Measurements from ENCODE around the gene WFS1.

WFS1 gene

DNA sequence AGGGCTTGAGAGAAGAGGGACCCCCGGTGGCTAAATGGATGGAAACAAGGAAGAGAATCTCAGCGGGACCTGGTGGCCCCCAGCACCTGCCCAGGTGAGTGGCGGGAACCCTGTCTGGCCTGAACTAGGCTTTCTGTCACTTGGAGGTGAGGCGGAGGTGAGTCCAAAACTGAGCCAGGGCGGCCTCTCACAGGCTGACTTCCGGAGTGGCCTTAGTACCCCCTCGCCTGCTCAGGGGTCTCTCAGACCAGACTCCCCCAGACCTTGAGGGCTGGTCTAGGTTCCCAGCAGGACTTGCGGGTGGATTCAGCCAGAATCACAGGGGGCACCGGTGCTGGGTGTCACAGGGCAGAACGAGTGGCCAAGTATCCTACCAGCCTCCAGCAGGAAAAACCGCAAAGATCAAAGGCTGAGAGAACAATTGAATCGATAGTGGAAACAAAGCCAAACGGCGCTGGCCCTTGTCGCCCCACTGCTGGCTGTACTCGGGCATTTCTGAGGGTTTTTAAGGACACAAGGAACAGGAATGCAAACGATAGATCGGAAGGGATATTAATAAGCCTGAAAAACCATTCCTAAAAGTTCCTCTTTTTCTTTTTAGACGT lies 67.8 kb downstream of the WFS1 start:
- Histone ChIP-seq H3K14ac (ENCODE audit: low read length in 2 of 2) (no peak overlapping the region), H3K23ac (ENCODE audit: low read length in 2 of 2) (no peak overlapping the region), H3K4ac (ENCODE audit: low read depth in 1 of 2, low read length in 2 of 2) (no peak overlapping the region), H3K27ac (ENCODE audit: low read length, poor library complexity, severe bottlenecking) (no peak overlapping the region), H3K9me3 (ENCODE audit: control insufficient read depth, low read length) (peaks cover 8% of the 10 kb centered on the region), H2BK120ac (ENCODE audit: low read depth, low read length) (no peak overlapping the region), H3K4me2 (ENCODE audit: low read length, poor library complexity, severe bottlenecking) (no peak overlapping the region), H2AK5ac (ENCODE audit: low read length, severe bottlenecking) (no peak overlapping the region), H3K9ac (ENCODE audit: low read length) (no peak overlapping the region), H2AFZ (ENCODE audit: low read depth, low read length) (no peak overlapping the region), H3K36me3 (ENCODE audit: control insufficient read depth in 1 of 2, insufficient read depth in 2 of 2, low read depth in 1 of 2, low read length in 2 of 2) (no peaks in the 10 kb centered on the region), H2BK5ac (ENCODE audit: low read depth, low read length, poor library complexity, severe bottlenecking) (no peak overlapping the region), H3K18ac (ENCODE audit: low read depth in 1 of 2, low read length in 2 of 2) (no peak overlapping the region), H2BK12ac (ENCODE audit: low read length in 2 of 2) (no peak overlapping the region), H3K27me3 (ENCODE audit: control insufficient read depth in 1 of 2, insufficient read depth in 1 of 2, low read length in 2 of 2) (peaks cover 51 to 76% of the 10 kb centered on the region in 2 experiments), H3K4me3 (ENCODE audit: insufficient read depth in 1 of 2, low read depth in 1 of 2, low read length in 2 of 2) (no peak overlapping the region), H4K8ac (ENCODE audit: low read length) (no peak overlapping the region), H4K91ac (ENCODE audit: low read length) (no peak overlapping the region), H2BK15ac (ENCODE audit: low read depth, poor library complexity, severe bottlenecking) (no peak overlapping the region), H3K4me1 (ENCODE audit: control insufficient read depth, insufficient read depth, low read depth, low read length) (peaks cover 2% of the 10 kb centered on the region), H3K79me1 (replicated peaks; ENCODE audit: low read length, poor library complexity, severe bottlenecking) (no peaks in the 10 kb centered on the region)
- DNase-seq = no peak
- 45% methylated on average over 15 of the region's 19 CpGs for WGBS

DNA sequence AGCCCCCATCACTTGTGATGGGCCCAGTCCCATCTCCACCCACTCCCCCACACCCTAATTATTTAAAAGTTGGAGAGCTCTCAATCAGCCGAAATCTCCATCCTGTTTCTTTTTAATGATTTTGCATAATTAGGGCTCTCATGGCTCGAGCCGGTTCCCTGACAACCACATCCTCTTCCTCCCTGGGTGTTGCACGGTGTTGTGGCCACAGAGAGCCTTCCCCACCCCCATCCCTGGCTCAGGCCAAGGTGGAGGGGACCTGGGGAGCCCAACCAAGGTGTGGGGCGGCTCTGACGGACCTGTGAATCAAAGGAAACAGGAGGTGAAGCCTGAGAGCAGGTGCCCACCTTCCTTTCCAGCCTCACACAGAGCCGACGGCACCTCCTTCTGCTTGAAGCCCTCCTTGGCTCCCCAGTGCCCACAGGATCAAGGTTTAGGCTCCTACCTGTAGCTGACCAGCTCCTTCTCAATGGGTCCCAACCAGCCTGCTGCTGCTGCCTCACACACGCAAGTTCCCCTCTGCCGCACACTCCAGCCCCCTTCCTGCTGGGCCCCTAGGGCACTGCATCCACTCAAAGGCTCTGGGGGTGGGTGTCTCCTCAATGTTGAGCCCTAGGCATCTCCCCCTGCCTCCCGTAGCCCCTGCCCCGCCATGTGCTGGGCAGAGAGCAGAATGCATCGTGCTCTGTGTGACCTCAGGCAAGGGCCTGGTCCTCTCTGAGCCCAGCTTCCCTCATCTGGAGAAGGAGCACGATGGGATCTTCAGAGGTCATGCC lies 68.7 kb downstream of the WFS1 start:
- Histone ChIP-seq H2BK12ac (ENCODE audit: low read length in 2 of 2) (no peak overlapping the region), H3K18ac (ENCODE audit: low read depth in 1 of 2, low read length in 2 of 2) (no peak overlapping the region), H4K8ac (ENCODE audit: low read length) (no peak overlapping the region), H3K23ac (ENCODE audit: low read length in 2 of 2) (no peak overlapping the region), H3K9me3 (ENCODE audit: control insufficient read depth, low read length) (peaks cover 8% of the 10 kb centered on the region), H3K27me3 (ENCODE audit: control insufficient read depth in 1 of 2, insufficient read depth in 1 of 2, low read length in 2 of 2) (peaks cover 49 to 67% of the 10 kb centered on the region in 2 experiments), H3K36me3 (ENCODE audit: control insufficient read depth in 1 of 2, insufficient read depth in 2 of 2, low read depth in 1 of 2, low read length in 2 of 2) (no peaks in the 10 kb centered on the region), H3K4me1 (ENCODE audit: control insufficient read depth, insufficient read depth, low read depth, low read length) (peaks cover 2% of the 10 kb centered on the region), H2AFZ (ENCODE audit: low read depth, low read length) (no peak overlapping the region), H3K4me2 (ENCODE audit: low read length, poor library complexity, severe bottlenecking) (no peak overlapping the region), H4K91ac (ENCODE audit: low read length) (no peak overlapping the region), H2BK15ac (ENCODE audit: low read depth, poor library complexity, severe bottlenecking) (no peak overlapping the region), H2BK120ac (ENCODE audit: low read depth, low read length) (no peak overlapping the region), H3K79me1 (replicated peaks; ENCODE audit: low read length, poor library complexity, severe bottlenecking) (no peaks in the 10 kb centered on the region), H3K27ac (ENCODE audit: low read length, poor library complexity, severe bottlenecking) (no peak overlapping the region), H2BK5ac (ENCODE audit: low read depth, low read length, poor library complexity, severe bottlenecking) (no peak overlapping the region), H3K4ac (ENCODE audit: low read depth in 1 of 2, low read length in 2 of 2) (no peak overlapping the region), H3K14ac (ENCODE audit: low read length in 2 of 2) (no peak overlapping the region), H2AK5ac (ENCODE audit: low read length, severe bottlenecking) (no peak overlapping the region), H3K4me3 (ENCODE audit: insufficient read depth in 1 of 2, low read depth in 1 of 2, low read length in 2 of 2) (no peak overlapping the region), H3K9ac (ENCODE audit: low read length) (no peak overlapping the region)
- 73% methylated on average over 14 of the region's 14 CpGs for WGBS
- DNase-seq = no peak

DNA sequence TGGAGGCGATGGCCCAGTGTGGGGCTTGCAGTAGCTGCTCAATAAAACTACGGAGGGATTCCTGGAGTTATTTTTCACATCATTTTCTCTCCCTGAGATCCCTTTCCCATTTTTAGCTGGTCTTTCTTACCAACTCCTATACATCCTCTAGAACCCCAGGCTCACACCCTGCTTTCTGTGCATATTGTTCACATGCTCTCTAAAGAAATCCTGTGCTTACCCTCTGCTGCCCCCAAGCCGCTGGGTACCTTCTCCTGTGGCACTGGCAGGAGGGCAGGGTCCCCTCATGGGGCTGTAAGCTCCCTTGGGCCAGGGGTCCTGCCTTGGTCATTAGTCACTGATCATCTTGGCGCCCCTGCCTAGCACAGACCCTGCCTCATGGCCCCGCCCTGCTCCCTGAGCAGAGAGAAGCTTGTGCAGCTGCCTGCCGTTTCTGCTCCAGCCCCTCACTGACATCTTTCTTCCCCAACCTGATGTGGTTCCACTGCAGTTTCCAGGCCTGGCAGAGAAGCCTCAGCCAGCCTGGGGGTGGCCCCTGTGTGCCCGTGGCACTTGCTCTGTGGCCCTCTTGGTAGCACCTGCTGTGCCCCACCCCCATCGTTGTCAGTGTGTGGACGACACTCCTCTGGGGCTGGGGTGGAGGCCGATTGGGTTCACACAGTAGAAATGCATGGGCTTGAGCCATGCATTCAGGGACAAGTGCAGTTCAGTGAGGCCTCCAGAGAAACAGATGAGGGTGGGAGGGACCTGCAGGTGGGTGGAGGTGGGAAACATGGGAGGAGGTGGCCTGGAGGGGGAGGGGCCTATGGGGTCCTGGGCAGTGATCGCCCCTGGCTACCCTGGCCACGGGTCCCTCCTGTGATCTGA lies 69.5 kb downstream of the WFS1 start:
- WGBS = 63% methylated on average over 12 of the region's 12 CpGs
- H3K27ac ChIP-seq (ENCODE audit: low read length, poor library complexity, severe bottlenecking) = no peak overlapping the region
- H3K4me2 ChIP-seq (ENCODE audit: low read length, poor library complexity, severe bottlenecking) = no peak overlapping the region

More for the DNA sequence above, 69.5 kb downstream of the WFS1 start:
- Histone ChIP-seq H3K18ac (ENCODE audit: low read depth in 1 of 2, low read length in 2 of 2) (no peak overlapping the region), H3K23ac (ENCODE audit: low read length in 2 of 2) (no peak overlapping the region), H3K79me1 (replicated peaks; ENCODE audit: low read length, poor library complexity, severe bottlenecking) (no peaks in the 10 kb centered on the region), H4K8ac (ENCODE audit: low read length) (no peak overlapping the region), H4K91ac (ENCODE audit: low read length) (no peak overlapping the region), H2AK5ac (ENCODE audit: low read length, severe bottlenecking) (no peak overlapping the region), H3K9ac (ENCODE audit: low read length) (no peak overlapping the region), H2AFZ (ENCODE audit: low read depth, low read length) (no peak overlapping the region), H3K4me3 (ENCODE audit: insufficient read depth in 1 of 2, low read depth in 1 of 2, low read length in 2 of 2) (no peak overlapping the region), H2BK5ac (ENCODE audit: low read depth, low read length, poor library complexity, severe bottlenecking) (no peak overlapping the region), H2BK15ac (ENCODE audit: low read depth, poor library complexity, severe bottlenecking) (no peak overlapping the region), H3K14ac (ENCODE audit: low read length in 2 of 2) (no peak overlapping the region), H2BK12ac (ENCODE audit: low read length in 2 of 2) (no peak overlapping the region), H3K27me3 (ENCODE audit: control insufficient read depth in 1 of 2, insufficient read depth in 1 of 2, low read length in 2 of 2) (peaks cover 44 to 59% of the 10 kb centered on the region in 2 experiments), H3K9me3 (ENCODE audit: control insufficient read depth, low read length) (peaks cover 2% of the 10 kb centered on the region), H3K36me3 (ENCODE audit: control insufficient read depth in 1 of 2, insufficient read depth in 2 of 2, low read depth in 1 of 2, low read length in 2 of 2) (no peaks in the 10 kb centered on the region), H2BK120ac (ENCODE audit: low read depth, low read length) (no peak overlapping the region), H3K4me1 (ENCODE audit: control insufficient read depth, insufficient read depth, low read depth, low read length) (peaks cover 7% of the 10 kb centered on the region), H3K4ac (ENCODE audit: low read depth in 1 of 2, low read length in 2 of 2) (no peak overlapping the region)
- no peak for DNase-seq
